PC-3 (cell line): ENCODE data around the gene IL1B. TPM values are rescaled to one million over a fixed set of nuclear protein-coding genes. Genes with fewer than 3 reads are reported as not detected.

ENCODE experiments used
- ATAC-seq: fragments of 200-7000 bp; cut with Tn5 transposase; 2 replicates; pipeline ENCODE4 v1.9.1; 2020; ENCODE audit warnings: mild to moderate bottlenecking, moderate library complexity
- BruUV-seq: library from RNA; stranded (reverse); fragments of 400-500 nt; replicated peaks from 2 replicates; lab custom pipeline; 2021; lab: Mats Ljungman, UMichigan
- CTCF ChIA-PET: fragments of 300-600 bp; sonication (Branson Sonifier 250); formaldehyde crosslinking; loops from one replicate; lab custom pipeline; 2022; ENCODE audit warnings: antibody characterized with exemption; lab: Charles Lee
- POLR2A ChIA-PET: fragments of 300-600 bp; sonication (Branson Sonifier 250); formaldehyde crosslinking; loops from one replicate; lab custom pipeline; 2022; ENCODE audit warnings: antibody characterized with exemption; ENCODE audit not compliant: unreplicated experiment; lab: Charles Lee
- DNase-seq: peaks from one replicate; pipeline ENCODE4 v3.0.0-alpha.2; 2015
- H2AFZ ChIP-seq: fragments of 300-600 bp; sonication (generic); 2 replicates; pipeline ENCODE4 v1.6.0; 2016; ENCODE audit warnings: antibody characterized with exemption, low read length
- H3F3A ChIP-seq: fragments of 300-600 bp; sonication (generic); one replicate; pipeline ENCODE4 v1.6.0; 2017; ENCODE audit warnings: antibody characterized with exemption, low read length, control low read depth, mild to moderate bottlenecking; ENCODE audit not compliant: unreplicated experiment
- H3K27ac ChIP-seq: fragments of 300-600 bp; sonication (generic); 2 replicates; pipeline ENCODE4 v1.5.1; 2016; ENCODE audit warnings: mild to moderate bottlenecking, low read length
- H3K27me3 ChIP-seq: fragments of 300-600 bp; sonication (generic); 2 replicates; pipeline ENCODE4 v1.6.1; 2016; ENCODE audit warnings: low read length, mixed read lengths
- H3K36me3 ChIP-seq: fragments of 300-600 bp; sonication (generic); 2 replicates; pipeline ENCODE4 v1.6.1; 2016; ENCODE audit warnings: low read depth, mixed run types, low read length, mixed read lengths
- H3K4me1 ChIP-seq: fragments of 300-600 bp; sonication (generic); 2 replicates; pipeline ENCODE4 v1.5.1; 2016; ENCODE audit warnings: low read length; ENCODE audit not compliant: insufficient read depth
- H3K4me2 ChIP-seq: fragments of 300-600 bp; sonication (generic); 2 replicates; pipeline ENCODE4 v1.6.0; 2016; ENCODE audit warnings: low read length
- H3K4me3 ChIP-seq: fragments of 300-600 bp; sonication (generic); 2 replicates; pipeline ENCODE4 v1.5.1; 2016; ENCODE audit warnings: mild to moderate bottlenecking, low read length, mixed read lengths
- H3K79me2 ChIP-seq: fragments of 300-600 bp; sonication (generic); 2 replicates; pipeline ENCODE4 v1.6.1; 2017; ENCODE audit warnings: low read length, mixed read lengths
- H3K9ac ChIP-seq: fragments of 300-600 bp; sonication (generic); 2 replicates; pipeline ENCODE4 v1.6.0; 2016; ENCODE audit warnings: mild to moderate bottlenecking, low read length
- H3K9me2 ChIP-seq: fragments of 300-600 bp; sonication (generic); replicated peaks from 2 replicates; pipeline ENCODE4 v1.6.1; 2016; ENCODE audit warnings: mixed run types, low read length, mixed read lengths
- H3K9me3 ChIP-seq: fragments of 300-600 bp; sonication (generic); 2 replicates; pipeline ENCODE4 v1.6.1; 2016; ENCODE audit warnings: low read length, mixed read lengths
- H4K20me1 ChIP-seq: fragments of 300-600 bp; sonication (generic); 2 replicates; pipeline ENCODE4 v1.6.1; 2016; ENCODE audit warnings: low read length, mixed read lengths
- CTCF ChIP-seq: fragments of 300-600 bp; sonication (generic); conservative IDR thresholded peaks from 2 replicates; pipeline ENCODE4 v1.5.1; 2017; ENCODE audit warnings: antibody characterized with exemption, low read depth, mild to moderate bottlenecking, low read length
- EZH2 ChIP-seq: fragments of 300-600 bp; sonication (generic); IDR thresholded peaks from one replicate; pipeline ENCODE4 v1.6.1; 2017; ENCODE audit warnings: antibody characterized with exemption, mild to moderate bottlenecking, low read length; ENCODE audit not compliant: unreplicated experiment
- EZH2phosphoT487 ChIP-seq: fragments of 300-600 bp; sonication (generic); IDR thresholded peaks from 2 replicates; pipeline ENCODE4 v1.6.1; 2018; ENCODE audit warnings: mild to moderate bottlenecking, antibody characterized with exemption, low read length, borderline replicate concordance
- intact Hi-C: fragments of 100-400 bp; cut with micrococcal nuclease; formaldehyde crosslinking; loops from 2 replicates; pipeline ENCODE4 v1.9.0; 2023
- total RNA-seq: library from RNA; depleted of rRNA; stranded (reverse); fragments of >200 nt; gene quantifications from 2 replicates; pipeline ENCODE4 v1.2.3, GENCODE V29; 2014

IL1B gene
- total RNA-seq, 1 experiment from 2014 or later = 67.5 TPM

- no peak for TF ChIP-seq EZH2
- no peak for TF ChIP-seq CTCF
- TF ChIP-seq EZH2phosphoT487 = no peak
- H3K4me1 ChIP-seq = peaks cover 9% of the 10 kb centered on the region
- no TSS peak for BruUV-seq
- H2AFZ ChIP-seq = no peak overlapping the region
- no peaks in the 10 kb centered on the region for H3K79me2 ChIP-seq
- no peak overlapping the region for H3K4me3 ChIP-seq
- H3K9me2 ChIP-seq = no peaks in the 10 kb centered on the region
- H3F3A ChIP-seq = no peaks in the 10 kb centered on the region
- no peaks in the 10 kb centered on the region for H3K27me3 ChIP-seq
- H3K36me3 ChIP-seq = no peaks in the 10 kb centered on the region
- DNase-seq = no peak
- no peak overlapping the region for H3K27ac ChIP-seq
- no peak overlapping the region for H3K9ac ChIP-seq
- no peaks in the 10 kb centered on the region for H4K20me1 ChIP-seq
- POLR2A ChIA-PET = interaction anchor here (0.6 kb wide), 1 partner anchor 30 kb away, joined by 8 read pairs; no protein-coding TSS in a partner anchor
- intact Hi-C loops = no loop called here
- no peak for ATAC-seq
- H3K4me2 ChIP-seq = no peak overlapping the region
- H3K9me3 ChIP-seq = no peaks in the 10 kb centered on the region
- CTCF ChIA-PET = no interaction called here
These were observed 10.9 kb downstream of the IL1B start for GRCh38 chr2:112825706-112826105.

GRCh38 chr2:112824694-112825085 lies 11.9 kb downstream of the IL1B start:
- Histone ChIP-seq H3K9me3 (no peaks in the 10 kb centered on the region), H3K79me2 (no peaks in the 10 kb centered on the region), H2AFZ (no peak overlapping the region), H3K27me3 (no peaks in the 10 kb centered on the region), H3K4me3 (no peak overlapping the region), H3K36me3 (no peaks in the 10 kb centered on the region), H3F3A (no peaks in the 10 kb centered on the region), H3K27ac (0 out of 2 replicates have a peak overlapping the region, but pooled peaks have one; percentile 24), H3K4me2 (no peak overlapping the region), H3K4me1 (peaks cover 9% of the 10 kb centered on the region), H4K20me1 (no peaks in the 10 kb centered on the region), H3K9ac (no peak overlapping the region), H3K9me2 (no peaks in the 10 kb centered on the region)
- TF ChIP-seq EZH2 (no peak), CTCF (no peak), EZH2phosphoT487 (no peak)
- DNase-seq (no peak), ATAC-seq (no peak)
- BruUV-seq = no TSS peak
- intact Hi-C loops = no loop called here
- ChIA-PET CTCF (no interaction called here), POLR2A (interaction anchor here (0.5 kb wide), 1 partner anchor 36 kb away, joined by 4 read pairs; no protein-coding TSS in a partner anchor)

GRCh38 chr2:112821682-112822081 lies 14.9 kb downstream of the IL1B start:
- H3K27ac ChIP-seq = no peak overlapping the region
- DNase-seq (no peak), ATAC-seq (no peak)
- TF ChIP-seq EZH2phosphoT487 (no peak), CTCF (no peak), EZH2 (no peak)
- CTCF ChIA-PET = no interaction called here
- no peaks in the 10 kb centered on the region for H3F3A ChIP-seq
- no peak overlapping the region for H2AFZ ChIP-seq
- no TSS peak for BruUV-seq
- no peaks in the 10 kb centered on the region for H3K9me3 ChIP-seq
- intact Hi-C loops = no loop called here
- H3K79me2 ChIP-seq = no peaks in the 10 kb centered on the region
- H3K9ac ChIP-seq = no peak overlapping the region
- H4K20me1 ChIP-seq = no peaks in the 10 kb centered on the region
- no peaks in the 10 kb centered on the region for H3K27me3 ChIP-seq
- POLR2A ChIA-PET = no interaction called here
- no peak overlapping the region for H3K4me2 ChIP-seq
- peaks cover 9% of the 10 kb centered on the region for H3K4me1 ChIP-seq
- no peak overlapping the region for H3K4me3 ChIP-seq
- H3K36me3 ChIP-seq = no peaks in the 10 kb centered on the region
- H3K9me2 ChIP-seq = no peaks in the 10 kb centered on the region
